Neuronal stem cell (in vitro differentiated cells): ENCODE results near the gene MX1.

ENCODE experiments used
- DNase-seq: peaks from one replicate; pipeline ENCODE4 v3.0.0-alpha.2; 2013; ENCODE audit warnings: low spot score
- H2AFZ ChIP-seq: one replicate; pipeline ENCODE4 v1.6.1; 2013; ENCODE audit warnings: mild to moderate bottlenecking, low read length, inconsistent platforms
- H2AK5ac ChIP-seq: 2 replicates; pipeline ENCODE4 v1.6.1; 2013; ENCODE audit warnings: low read depth, mild to moderate bottlenecking, inconsistent platforms, low read length, moderate library complexity, mixed read lengths
- H2BK120ac ChIP-seq: 2 replicates; pipeline ENCODE4 v1.6.1; 2013; ENCODE audit warnings: low read depth, mild to moderate bottlenecking, inconsistent platforms, low read length, moderate library complexity, mixed read lengths
- H2BK12ac ChIP-seq: one replicate; pipeline ENCODE4 v1.6.1; 2013; ENCODE audit warnings: low read length, inconsistent platforms
- H2BK15ac ChIP-seq: 2 replicates; pipeline ENCODE4 v1.6.1; 2013; ENCODE audit warnings: mild to moderate bottlenecking, low read length, inconsistent platforms, mixed read lengths
- H2BK5ac ChIP-seq: one replicate; pipeline ENCODE4 v1.6.1; 2013; ENCODE audit warnings: inconsistent platforms, mild to moderate bottlenecking, low read length, moderate library complexity
- H3K14ac ChIP-seq: one replicate; pipeline ENCODE4 v1.6.1; 2013; ENCODE audit warnings: low read length, inconsistent platforms
- H3K18ac ChIP-seq: 2 replicates; pipeline ENCODE4 v1.6.1; 2013; ENCODE audit warnings: low read length, inconsistent platforms
- H3K23ac ChIP-seq: 2 replicates; pipeline ENCODE4 v1.6.1; 2013; ENCODE audit warnings: low read depth, mild to moderate bottlenecking, mixed read lengths, low read length, inconsistent platforms; ENCODE audit not compliant: poor library complexity
- H3K27ac ChIP-seq: replicated peaks from 3 replicates; pipeline ENCODE4 v1.5.1; 2013; ENCODE audit warnings: low read length, inconsistent platforms
- H3K27me3 ChIP-seq, 3 experiments: 2 replicates each; pipeline ENCODE4 v1.6.1; 2013; ENCODE audit warnings: low read length in 3 of 3, mild to moderate bottlenecking in 2 of 3, inconsistent platforms in 1 of 3, low read depth in 1 of 3, mixed read lengths in 1 of 3, moderate library complexity in 1 of 3; ENCODE audit not compliant: control insufficient read depth in 3 of 3, insufficient read depth in 3 of 3
- H3K36me3 ChIP-seq, 2 donors: replicated peaks in 1 of 2; 2 replicates each; pipeline ENCODE4 v1.6.1; 2013; ENCODE audit warnings: low read length in 2 of 2; ENCODE audit not compliant: control insufficient read depth in 2 of 2, insufficient read depth in 2 of 2
- H3K4ac ChIP-seq: 2 replicates; pipeline ENCODE4 v1.6.1; 2013; ENCODE audit warnings: inconsistent platforms, mild to moderate bottlenecking, low read length, moderate library complexity
- H3K4me1 ChIP-seq, 2 donors: 1 replicate in 1 of 2; 2 replicates in 1 of 2; pipeline ENCODE4 v1.6.1; 2013; ENCODE audit warnings: low read length in 2 of 2, low read depth in 1 of 2; ENCODE audit not compliant: control insufficient read depth in 2 of 2, insufficient read depth in 1 of 2
- H3K4me2 ChIP-seq: one replicate; pipeline ENCODE4 v1.6.1; 2013; ENCODE audit warnings: mild to moderate bottlenecking, low read length, inconsistent platforms; ENCODE audit not compliant: insufficient read depth, poor library complexity, severe bottlenecking
- H3K4me3 ChIP-seq, 2 donors: 2 replicates each; pipeline ENCODE4 v1.5.1; 2013; ENCODE audit warnings: low read length in 2 of 2, mild to moderate bottlenecking in 2 of 2, inconsistent platforms in 1 of 2, moderate library complexity in 1 of 2
- H3K79me1 ChIP-seq: one replicate; pipeline ENCODE4 v1.6.1; 2013; ENCODE audit warnings: low read depth, mild to moderate bottlenecking, inconsistent platforms, low read length, moderate library complexity
- H3K9ac ChIP-seq: one replicate; pipeline ENCODE4 v1.6.1; 2013; ENCODE audit warnings: mild to moderate bottlenecking, low read depth, low read length, inconsistent platforms; ENCODE audit not compliant: poor library complexity
- H3K9me3 ChIP-seq, 2 donors: replicated peaks in 1 of 2; 2 replicates each; pipeline versions ENCODE3 to v1.6.1; 2013; ENCODE audit warnings: low read length in 2 of 2, mild to moderate bottlenecking in 2 of 2, inconsistent platforms in 1 of 2, low read depth in 1 of 2, mixed read lengths in 1 of 2, moderate library complexity in 1 of 2; ENCODE audit not compliant: control insufficient read depth in 2 of 2, insufficient read depth in 1 of 2
- H4K8ac ChIP-seq: one replicate; pipeline ENCODE4 v1.6.1; 2013; ENCODE audit warnings: low read depth, mild to moderate bottlenecking, inconsistent platforms, low read length, moderate library complexity
- H4K91ac ChIP-seq: one replicate; pipeline ENCODE4 v1.6.1; 2013; ENCODE audit warnings: low read length, low read depth, mild to moderate bottlenecking, inconsistent platforms; ENCODE audit not compliant: poor library complexity
- WGBS, 2 donors: extraction: QIAGEN DNeasy Blood & Tissue Kit; methylation state at CpG; one replicate each; pipeline ENCODE4 v1.1.7; 2013; ENCODE audit warnings: missing lambda C conversion rate in 2 of 2, mixed read lengths in 1 of 2; ENCODE audit not compliant: insufficient read length in 2 of 2, insufficient replicate concordance in 1 of 2; ENCODE audit errors: extremely low coverage in 2 of 2; 5-methylcytosine and 5-hydroxymethylcytosine counted together

MX1 gene

DNA sequence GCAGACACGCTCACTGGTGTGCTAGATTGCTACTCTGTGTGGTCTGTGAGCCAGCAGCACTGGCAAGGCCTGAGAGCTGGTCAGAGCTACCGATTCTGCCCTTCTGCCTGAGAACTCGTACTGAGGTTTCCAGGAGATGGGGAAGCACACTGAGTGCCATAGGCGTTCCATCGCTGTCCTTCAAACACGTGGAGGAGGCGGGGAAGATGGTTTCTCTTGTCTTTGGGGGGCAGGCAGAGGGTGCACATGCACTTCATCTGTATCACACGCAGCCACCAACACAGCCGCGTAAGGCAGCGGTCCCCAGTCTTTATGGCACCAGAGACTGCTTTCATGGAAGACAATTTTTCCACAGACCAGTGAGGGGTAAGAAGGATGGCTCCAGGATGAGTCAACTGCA lies 23.8 kb upstream of the MX1 start:
- WGBS, 2 donors, result no CpG with 5 or more reads among the region's 11 CpGs
- Histone ChIP-seq H4K91ac (no peak overlapping the region), H3K27ac (no peak overlapping the region), H3K14ac (no peak overlapping the region), H3K4ac (no peak overlapping the region), H3K36me3 (no peaks in the 10 kb centered on the region), H3K4me1 (no peaks in the 10 kb centered on the region), H2BK15ac (no peak overlapping the region), H3K23ac (peak overlapping the region; percentile 75), H2AFZ (no peak overlapping the region), H3K9me3 (no peaks in the 10 kb centered on the region), H2AK5ac (peak overlapping the region; percentile 27), H3K4me3 (no peak overlapping the region), H2BK120ac (no peak overlapping the region), H3K4me2 (no peak overlapping the region), H3K79me1 (peaks cover 4% of the 10 kb centered on the region), H2BK5ac (no peak overlapping the region), H4K8ac (peak overlapping the region; percentile 24), H3K9ac (no peak overlapping the region), H3K18ac (no peak overlapping the region), H3K27me3 (no peaks in the 10 kb centered on the region), H2BK12ac (no peak overlapping the region)
- no peak for DNase-seq

DNA sequence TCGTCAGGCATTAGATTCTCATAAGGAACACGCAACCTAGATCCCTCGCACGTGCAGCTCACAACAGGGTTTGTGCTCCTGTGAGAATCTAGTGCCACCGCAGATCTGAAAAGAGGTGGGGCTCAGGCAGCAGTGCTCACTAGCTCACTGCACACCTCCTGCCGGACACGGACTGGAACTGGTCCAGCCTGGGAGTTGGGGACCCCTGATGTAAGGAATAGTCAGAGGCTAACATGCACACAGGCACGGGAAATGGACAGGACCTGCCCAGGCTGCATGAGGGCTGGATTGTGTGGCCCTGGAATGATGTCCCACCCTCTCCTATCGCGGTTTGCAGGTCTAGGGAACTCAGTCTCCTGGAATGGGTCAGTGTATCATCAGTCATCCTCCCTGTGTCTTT lies 23.2 kb upstream of the MX1 start:
- Histone ChIP-seq H2AFZ (no peak overlapping the region), H3K36me3 (no peaks in the 10 kb centered on the region), H3K4me2 (no peak overlapping the region), H3K23ac (no peak overlapping the region), H2BK5ac (no peak overlapping the region), H3K14ac (no peak overlapping the region), H3K9me3 (no peaks in the 10 kb centered on the region), H2BK15ac (no peak overlapping the region), H3K18ac (peak overlapping the region; percentile 86), H2AK5ac (no peak overlapping the region), H3K27ac (no peak overlapping the region), H3K9ac (no peak overlapping the region), H3K4me1 (no peaks in the 10 kb centered on the region), H3K27me3 (no peaks in the 10 kb centered on the region), H3K4ac (no peak overlapping the region), H2BK120ac (no peak overlapping the region), H2BK12ac (no peak overlapping the region), H3K4me3 (no peak overlapping the region), H4K8ac (no peak overlapping the region), H4K91ac (no peak overlapping the region), H3K79me1 (peaks cover 4% of the 10 kb centered on the region)
- DNase-seq, result no peak
- WGBS, 2 donors, result no CpG with 5 or more reads among the region's 10 CpGs

DNA sequence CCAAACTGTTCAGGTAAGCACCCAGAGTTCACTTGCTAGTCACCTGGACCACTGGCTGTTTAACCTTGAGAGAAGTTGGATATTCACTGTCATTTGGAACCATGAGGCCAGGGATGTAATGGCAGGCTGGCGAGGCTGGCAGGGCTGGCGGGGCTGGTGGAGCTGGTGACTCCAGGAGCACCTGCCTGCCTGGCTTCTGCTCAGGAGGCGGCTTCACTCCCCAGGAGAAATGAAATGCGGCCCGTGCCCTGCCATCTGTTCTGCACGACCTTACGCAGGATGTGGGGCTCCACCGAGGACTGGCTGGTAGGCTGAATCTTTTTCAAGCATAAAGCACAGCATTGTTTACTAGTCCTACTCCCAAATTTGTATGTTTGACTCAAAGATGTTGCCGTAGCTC lies 22.7 kb upstream of the MX1 start:
- Histone ChIP-seq H3K27me3 (no peaks in the 10 kb centered on the region), H4K91ac (no peak overlapping the region), H2AFZ (no peak overlapping the region), H3K36me3 (no peaks in the 10 kb centered on the region), H3K23ac (no peak overlapping the region), H3K18ac (no peak overlapping the region), H3K9ac (no peak overlapping the region), H3K4me1 (no peaks in the 10 kb centered on the region), H4K8ac (no peak overlapping the region), H2BK5ac (no peak overlapping the region), H2BK15ac (no peak overlapping the region), H2BK12ac (no peak overlapping the region), H3K4ac (no peak overlapping the region), H3K4me3 (no peak overlapping the region), H3K14ac (peak overlapping the region; percentile 31), H3K9me3 (no peaks in the 10 kb centered on the region), H3K4me2 (no peak overlapping the region), H3K27ac (no peak overlapping the region), H2AK5ac (no peak overlapping the region), H2BK120ac (no peak overlapping the region), H3K79me1 (peaks cover 4% of the 10 kb centered on the region)
- no CpG with 5 or more reads among the region's 9 CpGs for WGBS, 2 donors
- no peak for DNase-seq

DNA sequence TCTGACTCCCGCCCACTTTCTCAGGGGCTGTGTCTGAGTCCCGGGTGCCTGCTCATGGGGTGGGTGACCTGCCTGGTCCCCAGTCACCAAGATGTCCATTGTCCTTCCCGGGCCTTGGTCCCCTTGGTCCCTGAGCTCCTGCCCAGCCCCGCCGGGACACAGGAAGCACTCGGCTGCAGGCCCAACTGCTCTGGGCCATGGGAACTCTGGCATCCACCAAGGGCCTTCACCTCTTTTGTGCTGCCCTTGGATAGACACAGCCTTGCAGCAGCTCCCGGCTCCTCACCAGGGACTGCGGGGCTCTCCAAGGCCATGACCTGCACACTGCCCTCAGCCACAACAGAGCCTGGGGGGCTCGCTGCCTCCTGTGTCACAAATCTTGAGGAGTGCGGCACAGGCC lies 22.1 kb upstream of the MX1 start:
- Histone ChIP-seq H3K23ac (peak overlapping the region; percentile 9), H3K79me1 (peaks cover 4% of the 10 kb centered on the region), H3K9me3 (no peaks in the 10 kb centered on the region), H3K4me2 (no peak overlapping the region), H2AK5ac (no peak overlapping the region), H3K4ac (no peak overlapping the region), H2AFZ (no peak overlapping the region), H3K27me3 (no peaks in the 10 kb centered on the region), H2BK120ac (no peak overlapping the region), H3K18ac (no peak overlapping the region), H3K9ac (no peak overlapping the region), H3K4me3 (no peak overlapping the region), H2BK12ac (no peak overlapping the region), H2BK5ac (no peak overlapping the region), H4K91ac (no peak overlapping the region), H4K8ac (no peak overlapping the region), H3K4me1 (no peaks in the 10 kb centered on the region), H3K27ac (no peak overlapping the region), H3K14ac (no peak overlapping the region), H2BK15ac (no peak overlapping the region), H3K36me3 (no peaks in the 10 kb centered on the region)
- DNase-seq, result no peak
- WGBS, 2 donors, result no CpG with 5 or more reads among the region's 10 CpGs
